ENCODE data around the gene CFAP69.

Gene CFAP69

DNA sequence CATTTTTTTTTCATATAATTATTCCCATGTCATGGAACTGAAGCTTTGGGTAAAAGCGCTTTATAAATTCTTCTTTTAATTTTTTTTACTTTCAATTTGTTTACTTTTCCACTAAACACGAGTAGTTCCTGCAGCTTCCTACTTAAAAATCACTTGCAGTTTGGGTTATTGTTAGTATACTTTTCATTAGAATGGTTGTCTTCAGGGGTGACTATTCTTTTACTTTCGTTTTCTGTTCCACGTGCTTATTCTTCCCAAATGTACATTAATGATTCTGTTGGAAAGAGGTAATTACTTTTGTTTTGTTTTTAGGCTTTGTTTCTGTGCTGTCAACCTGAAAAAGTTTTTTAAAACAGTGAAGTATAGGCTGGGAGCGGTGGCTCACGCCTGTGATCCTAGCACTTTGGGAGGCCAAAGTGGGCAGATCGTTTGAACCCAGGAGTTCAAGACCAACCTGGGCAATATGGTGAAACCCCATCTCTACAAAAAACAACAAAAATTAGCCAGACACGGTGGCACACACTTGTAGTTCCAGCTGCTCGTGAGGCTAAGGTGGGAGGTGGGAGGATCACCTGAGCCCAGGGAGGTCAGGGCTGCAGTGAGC is 5.2 kb upstream of the CFAP69 start:
- no peak for DNase-seq (ENCODE audit: low spot score)

GRCh38 chr7:90242369-90243168 is 2.4 kb upstream of the CFAP69 start:
- peak; percentile 61 for DNase-seq (ENCODE audit: low spot score)
- TF ChIP-seq, protein P1, sequence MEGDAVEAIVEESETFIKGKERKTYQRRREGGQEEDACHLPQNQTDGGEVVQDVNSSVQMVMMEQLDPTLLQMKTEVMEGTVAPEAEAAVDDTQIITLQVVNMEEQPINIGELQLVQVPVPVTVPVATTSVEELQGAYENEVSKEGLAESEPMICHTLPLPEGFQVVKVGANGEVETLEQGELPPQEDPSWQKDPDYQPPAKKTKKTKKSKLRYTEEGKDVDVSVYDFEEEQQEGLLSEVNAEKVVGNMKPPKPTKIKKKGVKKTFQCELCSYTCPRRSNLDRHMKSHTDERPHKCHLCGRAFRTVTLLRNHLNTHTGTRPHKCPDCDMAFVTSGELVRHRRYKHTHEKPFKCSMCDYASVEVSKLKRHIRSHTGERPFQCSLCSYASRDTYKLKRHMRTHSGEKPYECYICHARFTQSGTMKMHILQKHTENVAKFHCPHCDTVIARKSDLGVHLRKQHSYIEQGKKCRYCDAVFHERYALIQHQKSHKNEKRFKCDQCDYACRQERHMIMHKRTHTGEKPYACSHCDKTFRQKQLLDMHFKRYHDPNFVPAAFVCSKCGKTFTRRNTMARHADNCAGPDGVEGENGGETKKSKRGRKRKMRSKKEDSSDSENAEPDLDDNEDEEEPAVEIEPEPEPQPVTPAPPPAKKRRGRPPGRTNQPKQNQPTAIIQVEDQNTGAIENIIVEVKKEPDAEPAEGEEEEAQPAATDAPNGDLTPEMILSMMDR (IDR thresholded peaks at IDR 0.05; ENCODE audit: extremely low read depth, missing control alignments), result no peak

More for the DNA sequence above, 5.2 kb upstream of the CFAP69 start:
- TF ChIP-seq, protein P1 (IDR thresholded peaks at IDR 0.05; ENCODE audit: extremely low read depth, missing control alignments), result no peak

GRCh38 chr7:90243556-90243955 is 1.4 kb upstream of the CFAP69 start:
- TF ChIP-seq, protein P1 (IDR thresholded peaks at IDR 0.05; ENCODE audit: extremely low read depth, missing control alignments), result no peak
- DNase-seq (ENCODE audit: low spot score), result no peak

- TF ChIP-seq, protein P1 (IDR thresholded peaks at IDR 0.05; ENCODE audit: extremely low read depth, missing control alignments), result no peak
- DNase-seq (ENCODE audit: low spot score), result no peak
Measured at GRCh38 chr7:90244565-90244908, 437 bp upstream of the CFAP69 start.

DNA sequence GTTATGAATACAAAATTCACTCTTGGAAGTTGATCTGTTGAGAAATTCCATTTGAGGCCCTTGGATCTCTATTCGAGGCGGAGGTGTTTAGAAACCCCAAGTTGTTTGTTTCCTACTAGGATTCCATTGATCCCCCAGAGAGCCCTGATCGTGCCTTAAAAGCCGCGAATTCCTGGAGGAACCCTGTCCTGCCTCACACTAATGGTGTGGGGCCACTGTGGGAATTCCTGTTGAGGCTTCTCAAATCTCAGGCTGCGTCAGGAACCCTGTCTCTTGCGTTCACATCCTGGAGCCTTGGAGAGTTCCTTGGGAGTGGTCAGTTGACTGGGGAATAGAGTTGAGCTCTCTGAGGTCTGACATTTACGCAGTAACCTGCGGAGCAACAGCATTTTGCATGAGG is 1.2 kb downstream of the CFAP69 start:
- TF ChIP-seq, protein P1 (IDR thresholded peaks at IDR 0.05; ENCODE audit: extremely low read depth, missing control alignments), result no peak
- no peak for DNase-seq (ENCODE audit: low spot score)

GRCh38 chr7:90248706-90249105 is 3.7 kb downstream of the CFAP69 start:
- TF ChIP-seq, protein P1 (IDR thresholded peaks at IDR 0.05; ENCODE audit: extremely low read depth, missing control alignments), result no peak
- DNase-seq (ENCODE audit: low spot score), result no peak

GRCh38 chr7:90250601-90251303 is 5.8 kb downstream of the CFAP69 start:
- TF ChIP-seq, protein P1 (IDR thresholded peaks at IDR 0.05; ENCODE audit: extremely low read depth, missing control alignments), result no peak
- DNase-seq (ENCODE audit: low spot score), result no peak
